Activated effector memory CD4-positive, alpha-beta T cell treated with Interleukin-2 at 50 U/mL for 16 hours (primary cell): ENCODE results near the gene GAS2.

Experiments used
- DNase-seq: peaks from one replicate; pipeline ENCODE4 v3.0.0-alpha.2; 2020

GAS2 gene

GRCh38 chr11:22730319-22730718 lies 63.9 kb downstream of the GAS2 start:
- DNase-seq, result no peak

- no peak for DNase-seq
These were observed 66.2 kb downstream of the GAS2 start for GRCh38 chr11:22732588-22732987.

GRCh38 chr11:22733475-22734248 lies 67.3 kb downstream of the GAS2 start:
- DNase-seq, result no peak

GRCh38 chr11:22734628-22735345 lies 68.4 kb downstream of the GAS2 start:
- DNase-seq, result no peak

GRCh38 chr11:22742157-22742613 lies 75.8 kb downstream of the GAS2 start:
- no peak for DNase-seq

- no peak for DNase-seq
These were observed 83.1 kb downstream of the GAS2 start for GRCh38 chr11:22749536-22749935.

GRCh38 chr11:22752908-22753310 lies 86.5 kb downstream of the GAS2 start:
- DNase-seq, result no peak

GRCh38 chr11:22753416-22753815 lies 87.0 kb downstream of the GAS2 start:
- no peak for DNase-seq

- no peak for DNase-seq
These were observed 94.7 kb downstream of the GAS2 start for GRCh38 chr11:22761066-22761465.

GRCh38 chr11:22763166-22763565 lies 96.8 kb downstream of the GAS2 start:
- no peak for DNase-seq

GRCh38 chr11:22764735-22765134 lies 98.3 kb downstream of the GAS2 start:
- no peak for DNase-seq

GRCh38 chr11:22768281-22768680 lies 101.9 kb downstream of the GAS2 start:
- no peak for DNase-seq

- no peak for DNase-seq
These were observed 102.7 kb downstream of the GAS2 start for GRCh38 chr11:22769081-22769480.

- DNase-seq, result no peak
These were observed 108.3 kb downstream of the GAS2 start for GRCh38 chr11:22774716-22775115.

GRCh38 chr11:22775248-22775647 lies 108.8 kb downstream of the GAS2 start:
- no peak for DNase-seq

- DNase-seq, result no peak
These were observed 112.2 kb downstream of the GAS2 start for GRCh38 chr11:22778642-22779041.

- DNase-seq, result no peak
These were observed 113.4 kb downstream of the GAS2 start for GRCh38 chr11:22779850-22780249.

- DNase-seq, result no peak
These were observed 114.7 kb downstream of the GAS2 start for GRCh38 chr11:22780952-22781593.

- no peak for DNase-seq
These were observed 118.8 kb downstream of the GAS2 start for GRCh38 chr11:22785251-22785650.

GRCh38 chr11:22786475-22786874 lies 120.1 kb downstream of the GAS2 start:
- DNase-seq, result no peak

GRCh38 chr11:22787055-22787454 lies 120.6 kb downstream of the GAS2 start:
- DNase-seq, result no peak

GRCh38 chr11:22787551-22788162 lies 121.2 kb downstream of the GAS2 start:
- DNase-seq, result no peak

GRCh38 chr11:22792497-22792896 lies 126.1 kb downstream of the GAS2 start:
- no peak for DNase-seq
